Astrocyte (in vitro differentiated cells and primary cell): ENCODE data around the gene CACHD1.

ENCODE experiments used
- EZH2 ChIP-seq: IDR thresholded peaks from 2 replicates; pipeline ENCODE4 v1.6.1; 2012; ENCODE audit warnings: mild to moderate bottlenecking, low read length, inconsistent platforms; ENCODE audit not compliant: insufficient read depth
- TF ChIP-seq, protein P1 (sequence below): IDR thresholded peaks from 2 replicates; pipeline ENCODE4 v1.5.1; 2011; ENCODE audit warnings: low read depth, mild to moderate bottlenecking, inconsistent platforms, low read length, moderate library complexity; ENCODE audit not compliant: insufficient read depth

DNA sequence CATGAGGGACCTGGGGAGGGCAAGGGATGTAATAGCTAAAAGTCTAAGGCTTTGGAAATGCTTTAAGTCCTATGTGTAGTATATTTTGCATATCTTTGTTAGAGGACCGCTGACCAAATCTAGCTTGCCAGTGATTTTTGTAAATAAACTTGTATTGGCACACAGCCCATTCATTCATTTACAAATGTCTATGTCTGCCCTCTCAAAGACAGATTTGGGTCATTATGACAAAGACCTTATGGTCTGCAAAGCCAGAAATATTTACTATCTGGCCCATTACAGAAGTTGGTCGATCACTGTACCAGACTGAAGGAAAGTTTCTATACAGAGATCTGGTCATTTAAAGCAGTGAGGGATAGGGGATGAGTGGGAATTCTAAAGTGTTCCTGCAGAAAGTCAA lies 154.9 kb downstream of the CACHD1 start:
- TF ChIP-seq, protein P1, sequence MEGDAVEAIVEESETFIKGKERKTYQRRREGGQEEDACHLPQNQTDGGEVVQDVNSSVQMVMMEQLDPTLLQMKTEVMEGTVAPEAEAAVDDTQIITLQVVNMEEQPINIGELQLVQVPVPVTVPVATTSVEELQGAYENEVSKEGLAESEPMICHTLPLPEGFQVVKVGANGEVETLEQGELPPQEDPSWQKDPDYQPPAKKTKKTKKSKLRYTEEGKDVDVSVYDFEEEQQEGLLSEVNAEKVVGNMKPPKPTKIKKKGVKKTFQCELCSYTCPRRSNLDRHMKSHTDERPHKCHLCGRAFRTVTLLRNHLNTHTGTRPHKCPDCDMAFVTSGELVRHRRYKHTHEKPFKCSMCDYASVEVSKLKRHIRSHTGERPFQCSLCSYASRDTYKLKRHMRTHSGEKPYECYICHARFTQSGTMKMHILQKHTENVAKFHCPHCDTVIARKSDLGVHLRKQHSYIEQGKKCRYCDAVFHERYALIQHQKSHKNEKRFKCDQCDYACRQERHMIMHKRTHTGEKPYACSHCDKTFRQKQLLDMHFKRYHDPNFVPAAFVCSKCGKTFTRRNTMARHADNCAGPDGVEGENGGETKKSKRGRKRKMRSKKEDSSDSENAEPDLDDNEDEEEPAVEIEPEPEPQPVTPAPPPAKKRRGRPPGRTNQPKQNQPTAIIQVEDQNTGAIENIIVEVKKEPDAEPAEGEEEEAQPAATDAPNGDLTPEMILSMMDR: no peak
- no peak for TF ChIP-seq EZH2
